H1 (cell line): ENCODE results near the gene STX10. TPM values are rescaled to one million over a fixed set of nuclear protein-coding genes. Genes with fewer than 3 reads are reported as not detected.
A peak's percentile ranks its signal among the peaks of the same experiment; 100 is the strongest.

Experiments used
- CHD7 ChIP-seq: fragments of 300-600 bp; sonication (generic); IDR thresholded peaks from 2 replicates; pipeline ENCODE4 v1.7.1; 2012; ENCODE audit warnings: low read length, moderate library complexity, mild to moderate bottlenecking, inconsistent platforms; ENCODE audit not compliant: insufficient replicate concordance
- EP300 ChIP-seq, 2 experiments: IDR thresholded peaks; 1 replicate in 1 of 2; 2 replicates in 1 of 2; pipeline ENCODE4 v1.6.1; 2011 to 2012; ENCODE audit warnings: low read depth in 2 of 2, low read length in 2 of 2, mild to moderate bottlenecking in 2 of 2, borderline replicate concordance in 1 of 2, inconsistent platforms in 1 of 2, moderate library complexity in 1 of 2
- SP1 ChIP-seq: IDR thresholded peaks from 2 replicates; pipeline ENCODE4 v1.6.1; 2011; ENCODE audit warnings: low read depth, low read length
- polyA plus RNA-seq, 7 experiments: library from polyadenylated mRNA; depleted of rRNA in 3 of 7; stranded (reverse) in 5 of 7; unstranded in 2 of 7; fragments of >200 nt in 5 of 7; fragments of 200-250 nt in 2 of 7; gene quantifications; 1 replicate in 5 of 7; 2 replicates in 1 of 7; 4 replicates in 1 of 7; pipeline versions ENCODE4 v1.2.1 to v1.2.3, GENCODE V29; 2011 to 2013; ENCODE audit warnings: missing spikeins in 2 of 7, mixed read lengths in 2 of 7
- total RNA-seq: library from RNA; stranded (reverse); fragmentation: NEBNext Ultra II Directional; extraction: Animal tissue kit (Norgen Biotek cat#: 25700); gene quantifications from 2 replicates; pipeline ENCODE4 v1.2.1, GENCODE V29; 2021
- TF ChIP-seq, protein P1 (sequence below), 3 experiments: IDR thresholded peaks; 1 replicate in 2 of 3; 2 replicates in 1 of 3; pipeline versions ENCODE4 v1.5.1 to v1.6.1; 2011; ENCODE audit warnings: low read length in 3 of 3, mild to moderate bottlenecking in 3 of 3, inconsistent platforms in 2 of 3, low read depth in 1 of 3, moderate library complexity in 1 of 3; ENCODE audit not compliant: insufficient read depth in 1 of 3; ENCODE audit errors: control extremely low read depth in 1 of 3

The STX10 gene
- total and polyA plus RNA-seq, 2 of the 8 experiments (the other 6 are each of a cell fraction or from before 2014, with no cell fraction given) = 53.0 to 80.1 TPM

DNA sequence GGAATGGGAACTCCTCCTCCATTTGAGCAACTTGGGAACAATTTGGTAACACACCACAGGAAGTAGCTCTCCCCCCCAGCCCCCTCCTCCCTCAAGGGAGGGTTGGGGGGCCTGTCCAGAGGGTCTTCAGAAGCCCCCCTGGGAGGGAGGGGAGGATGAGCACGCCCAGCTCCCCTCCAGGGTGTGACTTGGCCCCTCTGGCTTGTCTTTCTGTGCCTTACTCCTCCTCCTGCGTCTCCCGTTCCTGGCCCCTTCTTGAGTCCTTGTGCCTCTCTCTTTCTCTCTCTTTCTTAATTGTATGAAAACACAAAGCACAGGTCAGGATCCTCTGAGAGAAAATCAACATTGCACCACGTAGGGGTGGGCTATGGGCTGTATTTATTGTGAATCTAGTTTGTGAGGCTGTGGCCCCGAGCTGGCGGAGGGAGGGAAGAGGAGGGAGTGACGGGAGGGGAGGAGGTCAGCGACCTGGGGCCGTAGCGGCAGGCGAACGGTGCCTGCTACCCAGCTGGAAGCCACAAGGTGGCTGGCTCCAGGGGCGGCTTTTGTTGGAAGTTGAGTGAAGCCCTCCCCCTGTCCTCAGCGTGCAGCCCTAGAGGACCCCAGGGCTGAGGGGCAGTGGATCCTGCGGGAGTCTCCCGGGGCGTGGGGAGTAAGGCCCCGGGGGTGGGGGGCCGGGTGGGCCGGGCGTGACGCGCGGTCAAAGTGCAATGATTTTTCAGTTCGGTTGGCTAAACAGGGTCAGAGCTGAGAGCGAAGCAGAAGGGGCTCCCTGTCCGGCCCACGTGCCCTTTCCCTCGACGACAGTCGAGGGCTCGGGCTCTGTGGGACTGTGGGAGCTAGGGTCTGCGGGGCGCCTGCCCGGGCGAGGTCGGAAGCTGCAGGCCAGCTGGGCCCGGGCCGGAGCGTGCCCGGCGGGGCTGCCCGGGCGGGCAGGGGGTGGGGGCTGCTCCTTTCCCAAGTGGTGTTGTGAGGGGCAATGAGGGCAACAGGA is 53.9 kb downstream of the STX10 start (continued):
- TF ChIP-seq CHD7 (no peak), EP300 (IDR thresholded peaks at IDR 0.05; ENCODE audit: borderline replicate concordance in 1 of 2, low read depth in 2 of 2, low read length in 2 of 2) (no peak), SP1 (peak; percentile 3; the same call in 1 of the 2 replicates)
- TF ChIP-seq, protein P1, sequence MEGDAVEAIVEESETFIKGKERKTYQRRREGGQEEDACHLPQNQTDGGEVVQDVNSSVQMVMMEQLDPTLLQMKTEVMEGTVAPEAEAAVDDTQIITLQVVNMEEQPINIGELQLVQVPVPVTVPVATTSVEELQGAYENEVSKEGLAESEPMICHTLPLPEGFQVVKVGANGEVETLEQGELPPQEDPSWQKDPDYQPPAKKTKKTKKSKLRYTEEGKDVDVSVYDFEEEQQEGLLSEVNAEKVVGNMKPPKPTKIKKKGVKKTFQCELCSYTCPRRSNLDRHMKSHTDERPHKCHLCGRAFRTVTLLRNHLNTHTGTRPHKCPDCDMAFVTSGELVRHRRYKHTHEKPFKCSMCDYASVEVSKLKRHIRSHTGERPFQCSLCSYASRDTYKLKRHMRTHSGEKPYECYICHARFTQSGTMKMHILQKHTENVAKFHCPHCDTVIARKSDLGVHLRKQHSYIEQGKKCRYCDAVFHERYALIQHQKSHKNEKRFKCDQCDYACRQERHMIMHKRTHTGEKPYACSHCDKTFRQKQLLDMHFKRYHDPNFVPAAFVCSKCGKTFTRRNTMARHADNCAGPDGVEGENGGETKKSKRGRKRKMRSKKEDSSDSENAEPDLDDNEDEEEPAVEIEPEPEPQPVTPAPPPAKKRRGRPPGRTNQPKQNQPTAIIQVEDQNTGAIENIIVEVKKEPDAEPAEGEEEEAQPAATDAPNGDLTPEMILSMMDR (IDR thresholded peaks at IDR 0.05; ENCODE audit: control extremely low read depth in 1 of 3, insufficient read depth in 1 of 3, low read depth in 1 of 3, low read length in 3 of 3) = peak; percentile 6 to 39 (median 14); a peak in 3 of 4 replicates
